GM11168 (cell line): Measurements from ENCODE around the gene DES.

Experiments used
- in situ Hi-C: fragments of 300-500 bp; cut with MboI; formaldehyde crosslinking; loops from one replicate; pipeline ENCODE4 v1.12.0; 2022; ENCODE audit warnings: low sequenced_read_pairs; ENCODE audit not compliant: unreplicated experiment

Gene DES

DNA sequence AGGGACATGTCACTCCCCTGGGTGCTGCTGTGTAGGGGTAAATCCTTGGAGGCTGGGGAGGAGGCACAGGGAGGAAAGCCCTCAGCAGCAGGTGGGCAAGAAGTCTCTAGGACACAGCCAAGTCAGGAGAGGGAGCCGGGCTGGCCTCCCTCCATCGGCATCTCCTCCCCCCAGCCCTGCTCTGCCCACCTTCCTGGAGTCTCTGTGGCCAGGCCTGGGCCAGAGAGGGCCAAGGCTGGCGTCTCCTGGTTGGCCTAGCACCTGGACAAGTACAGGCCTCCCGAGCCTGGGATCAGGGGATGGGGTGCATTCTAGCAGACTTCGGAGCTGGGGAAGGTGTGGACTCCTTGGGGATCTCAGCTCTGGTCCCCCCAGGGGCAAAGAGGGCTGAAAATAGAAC lies 18.3 kb downstream of the DES start:
- in situ Hi-C loops: no loop called here

DNA sequence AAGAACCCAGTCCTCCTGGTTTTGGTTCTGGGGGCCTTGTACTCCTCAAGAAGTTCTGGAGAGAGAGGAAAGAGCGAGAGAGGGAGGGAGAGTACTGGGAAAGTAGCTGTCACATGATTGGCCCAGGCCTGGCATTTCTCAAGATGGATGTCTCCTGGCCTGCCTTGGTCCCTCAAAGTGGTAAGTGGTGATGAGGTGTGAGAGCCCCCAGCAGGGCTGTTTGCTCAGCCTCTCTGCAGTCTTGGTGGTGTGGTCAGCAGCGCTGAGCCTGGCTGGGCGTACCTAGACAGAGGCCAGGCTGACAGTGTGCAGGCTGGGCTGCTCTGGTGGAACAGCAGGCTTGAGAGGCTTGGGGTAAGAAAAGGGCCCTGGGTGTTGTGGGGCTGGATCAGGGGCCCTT lies 19.0 kb downstream of the DES start:
- in situ Hi-C loops: no loop called here

DNA sequence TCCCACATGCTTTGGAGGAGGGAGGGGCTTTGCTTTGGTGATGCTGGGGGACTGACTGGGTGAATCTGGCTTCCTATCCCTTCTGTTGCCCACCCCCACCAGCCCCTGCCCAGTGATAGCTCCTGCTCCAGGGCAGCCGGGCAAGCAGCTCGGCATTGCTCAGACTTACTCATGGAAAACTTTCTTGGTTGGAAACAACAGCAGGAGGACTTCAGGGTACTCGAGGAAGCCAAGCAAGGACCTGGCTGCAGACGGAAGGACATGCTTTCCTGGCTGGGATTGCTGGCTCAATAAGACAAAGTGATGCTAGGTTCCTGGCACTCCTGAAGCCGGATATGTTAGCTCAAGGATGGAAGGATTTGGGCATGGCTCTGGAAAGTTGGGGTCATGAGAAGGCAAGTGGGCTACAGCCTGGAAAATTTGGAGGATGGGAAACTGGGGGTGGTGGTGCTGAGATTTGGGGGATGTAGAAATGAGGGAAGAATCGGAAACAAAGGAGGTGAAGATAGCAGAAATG lies 19.6 kb downstream of the DES start:
- in situ Hi-C loops: no loop called here

DNA sequence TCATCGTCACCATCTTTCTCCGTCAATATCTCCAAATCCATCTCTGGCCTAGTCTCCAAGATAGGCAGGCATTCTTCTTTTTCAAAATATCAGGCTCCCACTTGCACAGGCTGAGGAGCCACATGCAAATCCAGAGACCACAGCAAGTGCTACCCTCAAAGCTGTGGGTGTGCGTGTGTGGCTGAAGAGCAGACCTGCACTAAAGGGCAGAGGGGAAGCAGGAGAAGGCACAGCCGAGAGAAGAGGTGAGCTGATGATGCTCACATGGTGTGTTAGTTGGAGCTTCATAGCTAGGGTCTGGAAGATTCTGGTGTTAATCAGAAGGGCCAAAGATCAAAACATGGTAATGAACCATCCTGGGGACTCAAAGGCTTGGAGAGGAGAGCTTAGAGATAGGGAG lies 20.3 kb downstream of the DES start:
- in situ Hi-C loops: no loop called here

DNA sequence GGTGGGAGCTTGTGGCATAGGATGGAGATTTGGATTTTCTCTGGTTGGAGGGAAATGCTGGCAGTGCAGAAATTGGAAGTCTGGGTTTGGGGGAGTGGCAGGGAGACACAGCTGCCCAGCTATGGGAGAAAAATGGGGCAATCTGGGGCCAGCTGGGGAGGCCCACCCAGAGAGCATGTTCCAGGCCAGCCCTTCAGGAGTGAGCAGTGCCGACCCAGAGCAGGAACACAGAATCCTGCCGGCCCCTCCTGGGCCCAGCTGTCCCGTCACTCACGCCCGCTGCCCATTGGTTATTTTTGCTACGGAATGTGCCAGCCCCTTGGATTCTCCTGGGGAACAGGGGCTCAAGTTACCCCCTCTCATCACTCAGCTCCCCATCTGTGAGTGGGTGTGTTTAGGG lies 21.3 kb downstream of the DES start:
- in situ Hi-C loops: no loop called here

DNA sequence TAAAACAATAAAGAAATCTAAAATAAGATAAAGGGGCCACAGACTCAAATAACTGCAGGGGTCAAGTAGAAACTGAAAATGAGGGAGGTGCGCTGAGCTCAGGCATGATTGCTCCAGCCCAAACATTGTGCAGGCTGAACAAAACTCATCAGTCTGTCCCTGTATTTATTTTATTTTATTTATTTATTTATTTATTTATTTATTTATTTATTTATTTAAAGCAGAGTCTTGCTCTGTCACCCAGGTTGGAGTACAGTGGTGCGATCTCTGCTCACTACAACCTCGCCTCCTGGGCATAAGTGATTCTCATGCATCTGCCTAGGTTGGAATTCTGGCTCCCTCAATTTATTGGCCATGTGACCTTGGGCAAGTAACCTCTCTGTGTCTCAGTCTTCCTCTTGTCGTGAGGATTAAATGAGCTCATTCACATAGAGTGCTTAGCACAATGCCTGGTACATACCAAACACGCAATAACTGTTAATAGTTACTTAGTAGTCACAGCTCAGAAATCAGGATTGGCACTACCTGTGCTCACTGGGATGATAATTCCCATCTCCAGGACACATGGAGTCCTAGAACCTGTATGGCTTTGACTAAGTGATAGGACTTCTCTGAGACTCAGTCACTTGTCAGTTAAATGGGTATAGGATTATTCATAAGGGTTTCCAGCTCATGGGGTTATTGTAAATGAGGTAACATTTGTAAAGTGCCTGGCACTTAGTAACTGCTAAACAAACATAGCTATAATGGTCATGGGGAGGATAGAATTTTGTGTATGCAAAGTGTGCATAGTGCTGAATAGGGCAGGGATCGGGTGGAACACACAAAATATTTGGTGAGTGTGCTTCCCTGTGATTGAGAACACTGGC lies 22.4 kb downstream of the DES start:
- in situ Hi-C loops: no loop called here

DNA sequence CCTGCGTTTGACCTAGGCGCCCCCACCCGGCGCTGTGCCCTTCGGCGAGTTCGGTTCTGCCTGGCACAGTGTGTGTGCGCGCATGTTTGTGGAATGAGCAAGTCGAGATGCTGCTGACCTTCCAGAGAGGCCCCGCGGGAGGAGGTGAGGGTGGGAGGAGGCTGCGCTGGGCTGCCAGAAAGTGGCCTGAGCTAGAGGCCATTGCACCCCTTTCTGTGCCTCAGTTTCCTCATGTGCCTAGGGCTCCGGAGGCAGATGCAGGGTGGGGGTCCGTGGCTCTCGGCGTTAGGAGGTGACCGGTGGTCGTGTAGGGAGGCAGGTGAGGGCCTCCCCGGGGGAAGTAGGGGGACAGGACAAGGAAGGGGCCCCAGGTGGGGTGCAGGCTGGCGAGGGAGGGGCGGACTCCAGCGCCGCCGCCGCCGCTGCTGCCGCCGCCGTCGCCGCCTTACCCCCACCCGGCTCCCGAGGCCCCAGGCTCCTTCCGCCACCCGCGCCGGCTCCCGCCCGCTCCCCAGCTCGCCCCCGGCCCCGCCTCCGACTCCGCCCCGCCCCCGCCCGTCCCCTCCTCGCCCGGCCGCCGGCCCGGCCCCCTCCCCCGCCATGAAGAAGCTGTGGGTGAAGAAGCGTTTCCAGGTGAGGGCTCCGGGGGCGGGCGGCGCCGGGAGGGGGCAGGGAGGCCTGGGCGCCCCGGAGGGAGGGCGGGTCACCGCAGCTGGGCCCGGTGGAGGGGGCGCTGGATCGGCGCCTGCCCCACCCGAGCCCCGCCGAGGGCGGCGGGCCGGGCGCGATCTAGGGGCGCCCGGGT lies 23.5 kb downstream of the DES start:
- in situ Hi-C loops: no loop called here

DNA sequence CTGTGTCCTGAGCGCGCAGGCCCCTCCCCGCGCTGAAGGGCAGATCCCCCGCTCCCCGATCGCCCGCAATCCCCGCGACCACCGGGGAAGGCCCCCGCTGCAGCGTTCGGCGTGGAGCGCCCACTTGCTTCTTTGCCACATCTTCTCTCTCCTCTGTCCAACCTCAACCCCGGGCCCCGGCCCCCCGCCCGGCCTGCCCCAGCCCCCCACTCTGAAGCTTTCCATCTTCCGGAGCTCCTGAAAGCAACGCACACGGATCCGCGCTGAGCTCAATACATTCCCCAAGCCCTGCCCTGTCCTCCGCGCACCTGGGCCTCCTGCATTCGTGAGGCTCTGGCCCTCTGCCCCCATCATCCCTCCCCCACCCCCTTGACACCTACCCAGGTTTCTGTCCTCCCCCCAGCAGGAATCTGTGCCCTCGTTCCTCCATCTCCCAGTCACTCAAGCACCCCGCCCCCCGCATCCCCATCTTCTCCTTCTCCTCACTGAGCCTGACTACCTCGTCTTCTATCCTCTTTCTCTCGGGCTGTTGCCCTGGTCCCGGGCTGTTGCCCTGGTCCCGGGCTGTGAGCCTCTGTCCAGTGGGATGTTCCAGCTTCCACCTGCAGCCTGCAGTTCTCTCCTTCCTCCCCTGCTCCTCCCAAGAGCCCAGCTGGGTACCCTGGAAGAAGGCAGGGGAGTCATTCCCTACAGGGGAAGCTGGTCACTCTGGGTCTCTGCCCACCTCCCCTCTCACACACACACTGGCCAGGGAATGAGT lies 24.3 kb downstream of the DES start:
- in situ Hi-C loops: no loop called here

DNA sequence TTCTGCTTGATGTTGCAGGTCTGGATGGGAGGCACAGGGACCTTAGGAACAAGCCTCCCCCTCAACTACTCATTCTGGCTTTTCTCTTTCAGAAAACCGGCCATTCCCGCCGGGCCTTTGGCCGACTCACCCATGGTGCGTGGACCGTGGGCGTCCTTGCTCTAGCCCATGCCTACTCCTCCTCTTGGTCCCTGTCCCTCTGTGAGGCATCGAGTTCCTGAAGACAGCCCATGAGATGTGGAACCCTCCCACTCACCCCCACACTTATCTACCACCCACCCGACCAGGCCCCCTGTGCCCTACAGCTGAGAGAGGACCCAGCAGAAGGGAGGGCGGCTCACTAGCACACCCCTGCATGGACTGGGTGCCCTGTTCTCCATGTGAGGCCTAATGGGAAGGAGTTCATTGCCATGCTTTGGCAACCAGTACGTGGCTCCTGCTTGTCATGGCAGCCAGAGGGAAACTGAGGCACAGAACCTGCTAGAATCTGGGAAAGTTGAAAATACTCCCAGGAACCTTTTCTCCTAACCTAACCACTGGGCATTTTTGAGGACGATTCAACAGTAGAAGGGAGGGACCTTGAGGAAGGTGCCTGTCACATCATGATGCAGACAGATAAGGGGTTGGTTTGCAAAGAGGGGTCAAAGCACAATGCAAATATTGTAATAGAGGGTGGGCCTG lies 25.0 kb downstream of the DES start:
- in situ Hi-C loops: no loop called here

DNA sequence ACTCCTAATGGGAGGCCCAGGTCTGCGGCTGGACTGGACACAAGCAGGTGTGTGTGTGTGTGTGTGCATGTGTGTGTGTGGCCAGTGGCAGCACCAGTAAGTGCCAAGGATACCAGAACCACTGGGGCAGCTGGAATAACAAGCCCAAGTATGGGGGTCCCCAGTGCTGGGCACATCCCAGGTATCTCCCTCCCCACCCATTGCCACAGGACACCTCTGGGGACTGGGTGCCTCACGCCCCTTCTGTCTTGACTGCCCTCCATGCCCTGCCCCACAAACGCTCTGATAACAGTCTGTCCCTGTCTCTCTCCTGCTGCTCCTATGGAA lies 25.5 kb downstream of the DES start:
- in situ Hi-C loops: no loop called here

DNA sequence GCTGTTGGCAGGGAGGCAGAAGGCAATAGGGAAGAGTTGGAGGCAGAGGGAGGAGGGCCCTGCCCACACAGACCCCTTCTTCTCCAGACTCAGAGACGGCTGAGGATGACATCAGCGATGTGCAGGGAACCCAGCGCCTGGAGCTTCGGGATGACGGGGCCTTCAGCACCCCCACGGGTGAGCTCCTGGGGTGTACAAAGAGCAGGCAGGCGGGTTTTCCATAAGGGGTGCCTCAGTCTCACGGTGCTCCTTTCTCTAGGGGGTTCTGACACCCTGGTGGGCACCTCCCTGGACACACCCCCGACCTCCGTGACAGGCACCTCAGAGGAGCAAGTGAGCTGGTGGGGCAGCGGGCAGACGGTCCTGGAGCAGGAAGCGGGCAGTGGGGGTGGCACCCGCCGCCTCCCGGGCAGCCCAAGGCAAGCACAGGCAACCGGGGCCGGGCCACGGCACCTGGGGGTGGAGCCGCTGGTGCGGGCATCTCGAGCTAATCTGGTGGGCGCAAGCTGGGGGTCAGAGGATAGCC lies 26.5 kb downstream of the DES start:
- in situ Hi-C loops: no loop called here

DNA sequence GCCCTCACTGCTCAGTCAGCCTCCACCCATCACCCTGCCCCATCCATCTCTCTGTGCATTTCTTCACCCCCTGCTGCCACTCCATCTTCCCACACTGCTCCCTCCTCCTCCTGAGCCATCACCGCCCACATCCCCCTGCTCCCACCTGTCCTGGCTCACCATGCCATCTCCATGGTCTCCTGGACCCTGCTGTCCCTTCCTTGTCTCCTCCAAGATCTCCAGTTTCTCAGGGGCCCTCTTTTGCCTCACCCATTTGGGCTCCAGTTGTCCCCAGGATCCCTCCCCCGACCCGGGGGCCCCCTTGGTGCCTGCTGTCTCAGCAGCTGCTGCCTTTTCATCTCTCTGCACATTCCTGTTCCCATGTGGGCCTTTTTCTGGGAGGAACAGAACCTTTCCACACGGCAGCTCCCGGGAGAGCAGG lies 27.1 kb downstream of the DES start:
- in situ Hi-C loops: no loop called here

DNA sequence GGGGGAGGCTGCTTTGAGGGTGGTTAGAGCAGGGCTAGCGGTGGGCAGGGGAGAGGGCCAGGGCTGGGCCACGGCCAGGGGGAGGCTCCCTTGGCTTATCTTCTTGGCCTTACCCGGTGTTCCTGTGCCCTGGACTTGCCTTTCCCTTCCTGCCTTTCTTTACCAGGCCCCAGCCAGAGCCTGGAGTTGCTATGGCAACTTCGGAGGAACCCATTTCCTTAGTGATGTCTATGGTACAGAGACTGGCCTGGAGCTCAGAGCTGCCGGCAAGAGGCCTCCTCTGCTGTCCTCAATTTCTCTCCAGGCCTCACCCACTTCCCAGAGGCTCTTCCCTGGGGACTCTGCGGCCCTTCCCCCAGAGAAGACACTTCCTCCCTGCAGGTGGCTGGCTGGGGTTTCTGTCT lies 27.9 kb downstream of the DES start:
- in situ Hi-C loops: no loop called here

DNA sequence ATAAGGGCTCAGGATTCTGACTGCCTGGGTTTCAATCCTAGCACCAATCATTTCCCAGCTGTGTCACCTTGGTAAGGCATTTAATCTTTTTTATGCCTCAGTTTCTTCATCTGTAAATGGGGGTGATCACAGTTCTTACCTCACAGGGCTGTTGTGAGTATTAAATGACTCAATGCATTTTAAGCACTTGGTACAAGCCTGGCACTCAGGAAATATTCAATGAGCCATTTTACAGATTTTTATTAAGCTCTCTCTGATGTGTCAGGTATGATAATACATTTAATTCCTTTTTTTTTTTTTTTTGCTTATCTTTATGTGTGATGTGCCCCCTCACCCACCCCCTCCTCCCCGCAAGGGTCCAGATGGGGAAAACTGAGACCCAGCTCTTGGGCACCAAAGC lies 28.5 kb downstream of the DES start:
- in situ Hi-C loops: no loop called here

DNA sequence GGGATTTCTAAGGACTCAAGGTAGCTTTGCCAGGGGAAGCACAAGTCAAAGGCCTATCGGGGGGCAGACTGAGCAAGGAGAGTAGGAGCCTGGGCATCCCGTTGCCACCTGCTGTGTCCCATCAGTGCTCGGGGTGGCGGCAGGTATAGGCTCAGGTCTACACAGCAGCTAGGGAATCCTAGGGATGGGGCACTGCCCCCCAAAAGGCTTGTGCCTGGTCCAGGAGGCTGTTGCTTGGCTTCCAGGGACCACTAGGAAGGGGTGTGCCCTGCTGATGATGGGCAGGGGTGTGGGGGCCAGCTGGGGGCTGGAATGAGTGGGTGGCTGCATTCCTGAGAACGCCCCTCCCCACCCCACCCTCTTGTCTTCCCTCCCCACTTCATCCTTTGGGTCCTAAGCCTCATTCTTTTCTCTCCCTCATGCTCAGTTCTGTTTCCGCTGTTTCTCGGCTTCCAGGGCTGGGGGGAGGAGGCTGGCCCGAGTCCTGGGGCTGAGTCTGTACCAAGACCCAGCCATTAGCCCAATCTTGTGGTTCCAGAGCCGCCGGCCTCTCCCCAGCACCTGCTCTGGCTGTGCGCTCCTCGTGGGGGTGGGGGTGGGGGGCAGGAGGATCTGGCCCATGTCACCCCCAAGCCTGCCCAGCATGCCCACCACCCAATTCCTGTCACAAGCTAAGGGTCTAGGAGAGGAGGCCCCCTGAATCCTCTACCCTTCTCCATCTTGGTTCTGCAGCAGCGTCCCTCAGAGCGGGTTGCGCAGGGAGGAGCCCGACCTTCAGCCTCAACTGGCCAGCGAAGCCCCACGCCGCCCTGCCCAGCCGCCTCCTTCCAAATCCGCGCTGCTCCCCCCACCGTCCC lies 29.3 kb downstream of the DES start:
- in situ Hi-C loops: no loop called here

DNA sequence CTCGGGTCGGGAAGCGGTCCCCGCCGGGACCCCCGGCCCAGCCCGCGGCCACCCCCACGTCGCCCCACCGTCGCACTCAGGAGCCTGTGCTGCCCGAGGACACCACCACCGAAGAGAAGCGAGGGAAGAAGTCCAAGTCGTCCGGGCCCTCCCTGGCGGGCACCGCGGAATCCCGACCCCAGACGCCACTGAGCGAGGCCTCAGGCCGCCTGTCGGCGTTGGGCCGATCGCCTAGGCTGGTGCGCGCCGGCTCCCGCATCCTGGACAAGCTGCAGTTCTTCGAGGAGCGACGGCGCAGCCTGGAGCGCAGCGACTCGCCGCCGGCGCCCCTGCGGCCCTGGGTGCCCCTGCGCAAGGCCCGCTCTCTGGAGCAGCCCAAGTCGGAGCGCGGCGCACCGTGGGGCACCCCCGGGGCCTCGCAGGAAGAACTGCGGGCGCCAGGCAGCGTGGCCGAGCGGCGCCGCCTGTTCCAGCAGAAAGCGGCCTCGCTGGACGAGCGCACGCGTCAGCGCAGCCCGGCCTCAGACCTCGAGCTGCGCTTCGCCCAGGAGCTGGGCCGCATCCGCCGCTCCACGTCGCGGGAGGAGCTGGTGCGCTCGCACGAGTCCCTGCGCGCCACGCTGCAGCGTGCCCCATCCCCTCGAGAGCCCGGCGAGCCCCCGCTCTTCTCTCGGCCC lies 30.1 kb downstream of the DES start:
- in situ Hi-C loops: no loop called here

DNA sequence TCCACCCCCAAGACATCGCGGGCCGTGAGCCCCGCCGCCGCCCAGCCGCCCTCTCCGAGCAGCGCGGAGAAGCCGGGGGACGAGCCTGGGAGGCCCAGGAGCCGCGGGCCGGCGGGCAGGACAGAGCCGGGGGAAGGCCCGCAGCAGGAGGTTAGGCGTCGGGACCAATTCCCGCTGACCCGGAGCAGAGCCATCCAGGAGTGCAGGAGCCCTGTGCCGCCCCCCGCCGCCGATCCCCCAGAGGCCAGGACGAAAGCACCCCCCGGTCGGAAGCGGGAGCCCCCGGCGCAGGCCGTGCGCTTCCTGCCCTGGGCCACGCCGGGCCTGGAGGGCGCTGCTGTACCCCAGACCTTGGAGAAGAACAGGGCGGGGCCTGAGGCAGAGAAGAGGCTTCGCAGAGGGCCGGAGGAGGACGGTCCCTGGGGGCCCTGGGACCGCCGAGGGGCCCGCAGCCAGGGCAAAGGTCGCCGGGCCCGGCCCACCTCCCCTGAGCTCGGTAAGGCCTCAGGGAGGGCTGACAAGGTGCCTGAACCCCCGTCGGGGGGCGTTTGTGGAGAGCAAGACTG lies 30.7 kb downstream of the DES start:
- in situ Hi-C loops: no loop called here

DNA sequence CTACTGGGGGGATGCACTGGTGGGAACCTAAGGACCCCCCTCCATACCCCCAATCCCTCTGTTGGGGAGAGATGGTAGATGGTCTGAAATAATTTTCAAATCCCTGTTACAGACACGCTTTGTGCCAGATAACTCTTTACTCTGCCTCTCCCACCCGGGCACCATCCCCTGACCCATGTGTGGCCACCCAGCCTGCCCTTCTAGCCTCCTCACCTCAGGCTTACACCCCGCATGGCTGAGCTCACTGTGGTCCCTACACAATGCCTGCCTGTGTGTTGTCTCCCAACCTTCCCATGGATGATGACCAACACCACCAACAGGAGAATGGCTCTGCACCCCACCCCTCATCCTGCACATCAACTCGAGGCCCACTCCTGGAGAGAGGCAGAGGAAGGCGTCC lies 31.4 kb downstream of the DES start:
- in situ Hi-C loops: no loop called here
